ENCODE results near the gene RAPGEF1.

GRCh38 chr9:131674425-131675421 lies 65.2 kb downstream of the RAPGEF1 start:
- TF ChIP-seq CTCF (IDR thresholded peaks at IDR 0.05), result no peak
- TF ChIP-seq POLR2A (IDR thresholded peaks at IDR 0.05), result no peak
- no peak for TF ChIP-seq EP300 (IDR thresholded peaks at IDR 0.05)

Data from ovary (tissue), 3 donors.